GM19463 (cell line): ENCODE data around the gene ARFGEF3.

Experiments
- ATAC-seq: cut with Tn5 transposase; IDR thresholded peaks from one replicate; pipeline ENCODE4 v1.9.1; 2021; ENCODE audit warnings: mild to moderate bottlenecking, moderate library complexity; ENCODE audit not compliant: unreplicated experiment

The ARFGEF3 gene

DNA sequence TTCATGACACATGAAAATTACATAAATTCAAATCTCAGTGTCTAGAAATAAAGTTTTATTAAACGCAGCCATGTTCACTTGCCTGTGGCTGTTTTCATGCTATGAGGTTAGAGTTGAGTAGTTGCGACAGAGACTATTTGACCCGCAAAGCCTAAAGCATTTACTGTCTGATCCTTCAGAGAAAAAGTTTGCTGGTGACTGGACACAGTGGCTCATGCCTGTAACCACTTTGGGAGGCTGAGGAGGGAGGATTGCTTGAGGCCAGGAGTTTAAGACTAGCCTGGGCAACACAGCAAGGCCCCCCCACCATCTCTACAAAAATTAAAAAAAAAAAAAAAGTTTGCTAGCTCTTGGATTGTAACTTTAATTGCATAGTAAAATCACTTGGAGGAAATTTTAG lies 225.2 kb downstream of the ARFGEF3 start:
- no peak for ATAC-seq

DNA sequence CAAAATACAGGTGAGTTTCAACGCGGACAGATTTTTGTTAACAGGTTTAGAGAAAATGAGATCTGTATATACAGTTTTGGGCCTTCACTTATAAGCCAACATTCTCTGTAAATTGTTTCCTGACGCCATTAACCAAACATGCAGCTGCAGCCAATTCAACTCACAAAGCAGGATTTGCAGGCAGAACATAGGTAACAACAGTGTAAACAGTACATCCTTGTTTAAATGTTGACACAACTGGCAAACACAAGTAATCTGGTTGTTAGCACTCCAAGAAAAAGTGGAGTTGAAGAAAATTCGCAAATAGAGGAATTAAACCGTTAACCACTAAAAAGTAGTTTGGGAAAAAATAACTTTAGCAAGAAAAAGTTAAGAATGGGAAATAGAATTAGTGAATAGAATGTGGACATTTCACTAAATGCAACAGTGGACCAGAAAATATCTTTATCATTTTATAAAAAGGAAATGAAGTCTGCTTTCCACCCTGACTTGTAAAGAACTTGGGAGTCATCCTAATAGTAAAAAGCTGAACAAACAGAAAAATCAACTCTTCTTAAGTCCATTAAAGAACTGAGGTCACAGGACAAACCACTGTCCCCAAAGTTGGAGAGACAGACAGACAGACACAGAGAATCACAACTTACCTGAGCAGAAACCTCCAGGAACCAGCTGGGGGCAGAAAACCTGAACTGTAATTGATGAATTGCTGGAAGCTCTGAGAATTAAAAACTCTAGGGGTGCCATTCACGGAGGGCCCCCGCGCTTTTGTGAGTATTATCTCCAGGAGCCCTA lies 226.0 kb downstream of the ARFGEF3 start:
- ATAC-seq = no peak

DNA sequence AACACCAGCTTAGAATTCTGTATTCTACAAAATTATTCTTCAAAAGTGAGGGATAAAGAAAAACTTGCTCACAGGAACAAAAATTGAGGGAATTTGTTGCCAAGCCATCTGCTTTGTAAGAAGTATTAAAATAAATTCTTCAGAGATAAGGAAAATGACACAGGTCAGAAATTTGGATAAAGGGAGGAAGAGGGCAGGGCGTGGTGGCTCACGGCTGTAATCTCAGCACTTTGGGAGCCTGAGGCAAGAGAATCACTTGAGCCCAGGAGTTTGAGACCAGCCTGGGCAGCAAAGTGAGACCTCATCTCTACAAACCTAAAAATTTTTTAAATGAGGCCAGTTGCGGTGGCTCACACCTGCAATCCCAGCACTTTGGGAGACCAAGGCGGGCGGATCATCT lies 227.8 kb downstream of the ARFGEF3 start:
- ATAC-seq = no peak
